Stimulated activated CD8-positive, alpha-beta memory T cell treated with anti-CD3 and anti-CD28 coated beads, Interleukin-2, amount 100 ng/mL, for 48 hours (primary cell): Measurements from ENCODE around the gene APOB.
"Not testable (repeated sequence)": the region's sequence is repeated elsewhere in the genome, so short reads cannot be mapped to it uniquely, and the experiment has no call there.

Source experiments
- DNase-seq, 2 donors: peaks; one replicate each; pipeline ENCODE4 v3.0.0-alpha.2; 2020; ENCODE audit warnings: low read depth in 2 of 2

Gene APOB

GRCh38 chr2:21032338-21033236 lies 11.3 kb downstream of the APOB start:
- no peak for DNase-seq

GRCh38 chr2:21030983-21031968 lies 12.6 kb downstream of the APOB start:
- DNase-seq = no peak

GRCh38 chr2:21029519-21029918 lies 14.4 kb downstream of the APOB start:
- DNase-seq = no peak

GRCh38 chr2:21028951-21029350 lies 14.9 kb downstream of the APOB start:
- not testable (repeated sequence) for DNase-seq

GRCh38 chr2:21028021-21028947 lies 15.6 kb downstream of the APOB start:
- DNase-seq = no peak

GRCh38 chr2:21026479-21027282 lies 17.2 kb downstream of the APOB start:
- no peak for DNase-seq

- DNase-seq = no peak
These were observed 18.0 kb downstream of the APOB start for GRCh38 chr2:21025690-21026478.

- no peak for DNase-seq
These were observed 19.0 kb downstream of the APOB start for GRCh38 chr2:21024722-21025389.

GRCh38 chr2:21024198-21024597 lies 19.7 kb downstream of the APOB start:
- no peak for DNase-seq

GRCh38 chr2:21023419-21024181 lies 20.3 kb downstream of the APOB start:
- DNase-seq = no peak

- no peak for DNase-seq
These were observed 21.0 kb downstream of the APOB start for GRCh38 chr2:21022792-21023367.

GRCh38 chr2:21021430-21021829 lies 22.4 kb downstream of the APOB start:
- no peak for DNase-seq

GRCh38 chr2:21020668-21021288 lies 23.1 kb downstream of the APOB start:
- DNase-seq = no peak

- no peak for DNase-seq
These were observed 23.7 kb downstream of the APOB start for GRCh38 chr2:21020031-21020667.

GRCh38 chr2:21019678-21020021 lies 24.2 kb downstream of the APOB start:
- DNase-seq = no peak

- no peak for DNase-seq
These were observed 24.7 kb downstream of the APOB start for GRCh38 chr2:21019000-21019677.

GRCh38 chr2:21018290-21018689 lies 25.6 kb downstream of the APOB start:
- no peak for DNase-seq
